Panc1 (cell line): ENCODE data around the gene TMEM132C.

Source experiments
- POLR2AphosphoS5 ChIP-seq: IDR thresholded peaks from 2 replicates; pipeline ENCODE4 v1.6.1; 2012; ENCODE audit warnings: mild to moderate bottlenecking, low read depth, low read length, moderate library complexity
- SIN3A ChIP-seq: IDR thresholded peaks from 2 replicates; pipeline ENCODE4 v1.6.1; 2012; ENCODE audit warnings: low read depth, mild to moderate bottlenecking, low read length, moderate library complexity, borderline replicate concordance; ENCODE audit not compliant: insufficient read depth
- TCF7L2 ChIP-seq: IDR thresholded peaks from 2 replicates; pipeline ENCODE4 v1.6.1; 2011; ENCODE audit warnings: mild to moderate bottlenecking, low read depth, low read length, inconsistent platforms
- TF ChIP-seq, protein P1 (sequence below): fragments of 450-650 bp; IDR thresholded peaks from 2 replicates; pipeline ENCODE4 v1.5.1; 2017; ENCODE audit warnings: mild to moderate bottlenecking
- TF ChIP-seq, protein P2 (sequence below), 2 experiments: IDR thresholded peaks; 2 replicates each; pipeline ENCODE4 v1.6.1; 2011 to 2012; ENCODE audit warnings: low read depth in 2 of 2, control low read depth in 1 of 2, low read length in 1 of 2, mild to moderate bottlenecking in 1 of 2, moderate library complexity in 1 of 2; ENCODE audit not compliant: insufficient read depth in 1 of 2

DNA sequence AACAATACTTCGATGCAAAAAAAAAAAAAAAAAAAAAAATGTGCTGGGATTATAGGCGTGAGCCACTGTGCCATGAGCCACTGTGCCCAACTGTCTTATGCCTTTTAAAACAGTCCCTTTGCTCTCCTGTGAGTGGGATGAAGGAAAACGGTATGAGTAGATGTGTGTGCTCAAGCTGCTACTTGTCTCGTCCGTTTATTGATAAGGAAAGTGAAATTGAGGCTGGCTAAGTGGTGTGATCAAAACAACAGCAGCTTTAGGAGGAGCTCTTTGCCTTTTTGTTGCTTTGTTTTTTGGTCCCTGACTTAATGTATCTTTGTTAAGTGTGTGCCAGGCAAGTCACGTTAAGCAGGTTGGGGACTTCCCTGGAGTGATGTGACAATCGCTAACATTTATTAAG, 275.9 kb downstream of the TMEM132C start:
- TF ChIP-seq, protein P1, sequence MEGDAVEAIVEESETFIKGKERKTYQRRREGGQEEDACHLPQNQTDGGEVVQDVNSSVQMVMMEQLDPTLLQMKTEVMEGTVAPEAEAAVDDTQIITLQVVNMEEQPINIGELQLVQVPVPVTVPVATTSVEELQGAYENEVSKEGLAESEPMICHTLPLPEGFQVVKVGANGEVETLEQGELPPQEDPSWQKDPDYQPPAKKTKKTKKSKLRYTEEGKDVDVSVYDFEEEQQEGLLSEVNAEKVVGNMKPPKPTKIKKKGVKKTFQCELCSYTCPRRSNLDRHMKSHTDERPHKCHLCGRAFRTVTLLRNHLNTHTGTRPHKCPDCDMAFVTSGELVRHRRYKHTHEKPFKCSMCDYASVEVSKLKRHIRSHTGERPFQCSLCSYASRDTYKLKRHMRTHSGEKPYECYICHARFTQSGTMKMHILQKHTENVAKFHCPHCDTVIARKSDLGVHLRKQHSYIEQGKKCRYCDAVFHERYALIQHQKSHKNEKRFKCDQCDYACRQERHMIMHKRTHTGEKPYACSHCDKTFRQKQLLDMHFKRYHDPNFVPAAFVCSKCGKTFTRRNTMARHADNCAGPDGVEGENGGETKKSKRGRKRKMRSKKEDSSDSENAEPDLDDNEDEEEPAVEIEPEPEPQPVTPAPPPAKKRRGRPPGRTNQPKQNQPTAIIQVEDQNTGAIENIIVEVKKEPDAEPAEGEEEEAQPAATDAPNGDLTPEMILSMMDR, result no peak
- TF ChIP-seq POLR2AphosphoS5, result no peak
- TF ChIP-seq, protein P2, sequence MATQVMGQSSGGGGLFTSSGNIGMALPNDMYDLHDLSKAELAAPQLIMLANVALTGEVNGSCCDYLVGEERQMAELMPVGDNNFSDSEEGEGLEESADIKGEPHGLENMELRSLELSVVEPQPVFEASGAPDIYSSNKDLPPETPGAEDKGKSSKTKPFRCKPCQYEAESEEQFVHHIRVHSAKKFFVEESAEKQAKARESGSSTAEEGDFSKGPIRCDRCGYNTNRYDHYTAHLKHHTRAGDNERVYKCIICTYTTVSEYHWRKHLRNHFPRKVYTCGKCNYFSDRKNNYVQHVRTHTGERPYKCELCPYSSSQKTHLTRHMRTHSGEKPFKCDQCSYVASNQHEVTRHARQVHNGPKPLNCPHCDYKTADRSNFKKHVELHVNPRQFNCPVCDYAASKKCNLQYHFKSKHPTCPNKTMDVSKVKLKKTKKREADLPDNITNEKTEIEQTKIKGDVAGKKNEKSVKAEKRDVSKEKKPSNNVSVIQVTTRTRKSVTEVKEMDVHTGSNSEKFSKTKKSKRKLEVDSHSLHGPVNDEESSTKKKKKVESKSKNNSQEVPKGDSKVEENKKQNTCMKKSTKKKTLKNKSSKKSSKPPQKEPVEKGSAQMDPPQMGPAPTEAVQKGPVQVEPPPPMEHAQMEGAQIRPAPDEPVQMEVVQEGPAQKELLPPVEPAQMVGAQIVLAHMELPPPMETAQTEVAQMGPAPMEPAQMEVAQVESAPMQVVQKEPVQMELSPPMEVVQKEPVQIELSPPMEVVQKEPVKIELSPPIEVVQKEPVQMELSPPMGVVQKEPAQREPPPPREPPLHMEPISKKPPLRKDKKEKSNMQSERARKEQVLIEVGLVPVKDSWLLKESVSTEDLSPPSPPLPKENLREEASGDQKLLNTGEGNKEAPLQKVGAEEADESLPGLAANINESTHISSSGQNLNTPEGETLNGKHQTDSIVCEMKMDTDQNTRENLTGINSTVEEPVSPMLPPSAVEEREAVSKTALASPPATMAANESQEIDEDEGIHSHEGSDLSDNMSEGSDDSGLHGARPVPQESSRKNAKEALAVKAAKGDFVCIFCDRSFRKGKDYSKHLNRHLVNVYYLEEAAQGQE (IDR thresholded peaks at IDR 0.05; ENCODE audit: insufficient read depth in 1 of 2, low read depth in 2 of 2, low read length in 1 of 2), result no peak
- TF ChIP-seq SIN3A, result no peak
- TF ChIP-seq TCF7L2, result no peak
